CD4-positive, alpha-beta T cell treated with Interleukin-12 subunit alpha and Interleukin-12 subunit beta, for 1 hour (primary cell): Measurements from ENCODE around the gene PIP5K1B.

Source experiments
- DNase-seq: peaks from one replicate; pipeline ENCODE4 v3.0.0-alpha.2; 2020

Gene PIP5K1B

DNA sequence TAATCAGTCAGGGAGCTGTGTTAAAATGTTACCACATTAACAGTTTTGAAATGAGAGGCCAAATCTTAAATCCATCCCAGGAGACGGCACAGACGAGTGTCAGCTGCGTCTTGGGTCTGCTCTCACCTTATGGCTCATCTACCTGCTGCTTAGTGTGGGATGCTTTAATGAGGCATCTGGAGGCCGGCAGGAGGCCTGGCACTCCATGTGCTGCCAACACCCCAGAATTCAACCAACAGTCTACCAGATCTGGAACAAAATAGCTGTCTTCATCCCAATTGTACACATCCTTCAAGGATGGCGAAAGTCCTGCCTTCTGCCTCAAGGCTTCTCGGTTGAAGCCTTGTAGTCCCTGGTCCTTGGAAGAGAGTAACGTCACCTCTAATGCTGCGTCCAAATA, 296.9 kb downstream of the PIP5K1B start:
- no peak for DNase-seq

- DNase-seq = no peak
Observed at GRCh38 chr9:69003051-69003450, 298.0 kb downstream of the PIP5K1B start.

DNA sequence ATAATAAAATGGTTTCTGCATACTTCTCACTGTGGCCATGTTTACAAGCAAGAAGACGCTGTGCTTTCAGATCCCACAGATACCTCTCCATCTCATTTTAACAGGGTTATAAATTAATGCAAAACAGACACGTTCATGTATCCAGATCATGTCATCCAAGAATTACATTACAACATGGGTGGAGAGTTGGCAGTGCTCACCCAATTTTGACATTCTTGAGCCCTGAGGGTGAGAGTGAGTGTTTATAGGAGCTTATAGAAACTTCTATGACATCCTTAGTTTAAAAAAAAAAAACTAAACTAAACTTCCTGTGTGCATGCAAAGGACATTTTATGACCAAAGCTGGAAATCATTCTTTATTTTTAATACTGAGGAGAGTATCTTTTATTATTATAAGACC, 299.8 kb downstream of the PIP5K1B start:
- DNase-seq = no peak

DNA sequence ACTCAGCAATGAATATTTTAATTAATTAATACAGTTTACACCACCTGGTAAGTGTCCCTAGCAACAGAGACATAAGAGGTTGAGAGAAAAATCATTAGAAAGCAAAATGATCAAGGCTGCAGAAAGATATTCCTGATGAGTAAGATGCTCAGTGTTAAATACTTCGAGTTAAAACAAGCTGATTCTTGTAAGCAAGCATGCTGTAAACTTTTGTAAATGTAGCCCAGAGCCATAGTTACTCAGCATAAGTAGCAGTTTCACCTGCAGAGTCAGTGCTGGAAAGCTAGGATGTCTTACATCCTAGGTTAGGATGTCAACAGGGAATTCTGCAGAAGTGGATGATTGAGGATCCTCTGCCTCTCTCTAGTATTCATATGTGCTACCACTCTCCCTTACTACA, 304.7 kb downstream of the PIP5K1B start:
- DNase-seq = no peak

- no peak for DNase-seq
Observed at GRCh38 chr9:69012696-69013381, 307.8 kb downstream of the PIP5K1B start.

- no peak for DNase-seq
Observed at GRCh38 chr9:69013382-69013727, 308.3 kb downstream of the PIP5K1B start.

DNA sequence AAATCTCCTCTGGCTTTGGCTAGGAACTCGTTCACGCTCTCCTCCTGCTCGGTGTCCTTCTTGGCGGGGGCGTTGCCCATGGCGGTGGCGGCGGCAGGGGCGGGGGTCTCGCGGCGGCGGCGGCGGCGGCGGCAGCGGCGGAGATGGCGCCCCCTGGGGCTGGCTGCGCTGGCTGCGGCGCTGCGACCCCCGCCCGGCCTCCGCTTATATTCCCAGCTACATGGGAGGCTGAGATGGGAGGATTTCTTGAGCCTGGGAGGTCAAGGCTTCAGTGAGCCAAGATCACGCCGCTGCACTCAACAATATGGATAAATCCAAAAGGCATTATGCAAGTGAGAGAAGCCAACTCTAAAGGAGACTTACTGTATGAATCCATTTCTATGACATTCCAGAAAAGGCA, 309.0 kb downstream of the PIP5K1B start, which contains the start of gene PRKACG:
TSS of gene PRKACG (minus strand) at position 101 of the 400 bp plus-strand sequence. CDS start at position 80, 21 bp downstream.
- DNase-seq = no peak

GRCh38 chr9:69016191-69017096, 311.4 kb downstream of the PIP5K1B start:
- no peak for DNase-seq

GRCh38 chr9:69018737-69019136, 313.7 kb downstream of the PIP5K1B start:
- no peak for DNase-seq

DNA sequence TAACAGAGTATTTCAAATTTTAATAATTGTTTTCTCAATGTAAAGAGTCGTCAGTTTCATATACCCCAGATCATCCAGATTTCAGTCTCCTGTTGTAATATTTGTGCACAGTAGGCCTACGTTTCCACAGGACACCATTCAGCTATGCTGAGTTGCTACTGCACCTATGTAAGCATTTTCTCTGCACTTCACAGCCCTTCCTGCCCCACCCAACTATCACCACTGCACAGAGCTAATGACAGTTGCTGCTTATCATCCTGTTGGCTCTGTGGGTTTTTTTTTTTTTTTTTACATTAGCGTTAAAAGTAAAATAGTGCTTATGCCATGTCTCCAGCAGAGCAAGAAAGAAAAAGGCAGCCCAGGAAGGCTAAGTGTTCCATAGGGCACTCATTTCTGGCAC, 314.8 kb downstream of the PIP5K1B start:
- DNase-seq = peak; percentile 57

DNA sequence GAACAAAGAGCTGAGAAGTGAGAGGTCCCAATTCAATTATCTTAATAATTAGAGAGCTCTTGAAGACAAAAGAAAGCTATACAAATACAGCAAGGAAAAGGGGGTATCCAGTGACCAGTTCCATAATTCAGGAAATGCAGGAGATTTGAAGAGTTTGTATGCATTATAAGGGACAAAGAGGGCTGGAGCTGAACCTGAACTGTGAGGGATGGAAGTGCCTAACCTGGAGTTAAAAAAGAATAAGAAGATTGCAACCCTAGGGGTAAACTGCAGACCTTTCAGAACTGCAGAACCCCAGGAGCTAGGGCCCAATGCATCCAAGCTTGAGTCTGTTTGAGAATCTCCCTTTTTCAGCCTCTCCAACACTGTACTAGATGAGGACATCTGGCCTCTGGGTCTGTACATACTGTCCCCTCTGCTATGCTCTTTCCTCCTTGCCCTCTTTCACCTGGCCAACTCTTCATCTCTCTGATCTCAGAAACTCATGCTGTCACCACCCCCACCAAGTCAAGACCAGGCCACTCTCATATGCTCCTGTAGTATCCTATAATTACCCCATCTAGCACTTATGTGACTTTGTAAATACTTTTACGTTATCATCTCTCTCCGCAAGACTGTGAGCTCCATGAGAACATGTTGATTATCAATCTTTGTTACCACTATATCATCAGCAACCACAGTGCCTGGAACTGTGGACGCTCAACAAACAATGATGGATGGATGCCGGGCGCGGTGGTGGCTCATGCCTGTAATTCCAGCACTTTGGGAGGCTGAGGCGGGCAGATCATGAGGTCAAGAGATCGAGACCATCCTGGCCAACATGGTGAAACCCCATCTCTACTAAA, 315.5 kb downstream of the PIP5K1B start:
- no peak for DNase-seq

GRCh38 chr9:69023650-69024049, 318.6 kb downstream of the PIP5K1B start:
- DNase-seq = no peak

DNA sequence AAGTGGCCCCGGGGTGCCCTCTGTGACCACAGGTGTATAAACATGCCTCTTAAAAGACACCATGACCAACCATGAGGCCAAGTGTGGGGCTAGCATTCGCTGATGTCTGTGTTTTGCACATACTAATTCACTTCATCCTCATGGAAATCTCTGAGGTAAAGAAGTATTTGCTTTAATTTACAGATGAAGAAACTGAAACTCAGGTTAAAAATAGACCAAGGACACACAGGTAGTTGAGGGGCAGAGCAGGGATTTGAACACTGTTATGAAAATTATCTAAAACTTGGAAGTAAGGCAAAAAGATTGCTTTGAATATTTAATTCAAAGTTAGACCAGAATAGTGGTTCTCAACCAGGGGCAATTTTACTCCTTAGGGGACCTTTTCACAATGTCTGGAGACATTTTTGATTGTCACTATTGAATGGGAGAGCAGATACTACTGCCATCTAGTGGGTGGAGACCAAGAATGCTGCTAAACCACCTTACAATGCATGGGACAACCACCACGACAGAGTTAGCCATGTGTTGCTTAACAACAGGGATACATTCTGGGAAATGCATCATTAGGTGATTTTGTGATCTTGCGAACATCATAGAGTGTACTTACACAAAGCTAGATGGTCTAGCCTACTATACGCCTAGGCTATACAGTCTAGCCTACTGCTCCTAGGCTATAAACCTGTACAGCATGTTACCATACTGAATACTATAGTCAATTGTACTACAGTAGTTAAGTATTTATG, 322.5 kb downstream of the PIP5K1B start:
- peak; percentile 65 for DNase-seq

GRCh38 chr9:69028754-69029153, 323.7 kb downstream of the PIP5K1B start:
- peak; percentile 51 for DNase-seq

- DNase-seq = no peak
Observed at GRCh38 chr9:69029535-69029934, 324.5 kb downstream of the PIP5K1B start.

DNA sequence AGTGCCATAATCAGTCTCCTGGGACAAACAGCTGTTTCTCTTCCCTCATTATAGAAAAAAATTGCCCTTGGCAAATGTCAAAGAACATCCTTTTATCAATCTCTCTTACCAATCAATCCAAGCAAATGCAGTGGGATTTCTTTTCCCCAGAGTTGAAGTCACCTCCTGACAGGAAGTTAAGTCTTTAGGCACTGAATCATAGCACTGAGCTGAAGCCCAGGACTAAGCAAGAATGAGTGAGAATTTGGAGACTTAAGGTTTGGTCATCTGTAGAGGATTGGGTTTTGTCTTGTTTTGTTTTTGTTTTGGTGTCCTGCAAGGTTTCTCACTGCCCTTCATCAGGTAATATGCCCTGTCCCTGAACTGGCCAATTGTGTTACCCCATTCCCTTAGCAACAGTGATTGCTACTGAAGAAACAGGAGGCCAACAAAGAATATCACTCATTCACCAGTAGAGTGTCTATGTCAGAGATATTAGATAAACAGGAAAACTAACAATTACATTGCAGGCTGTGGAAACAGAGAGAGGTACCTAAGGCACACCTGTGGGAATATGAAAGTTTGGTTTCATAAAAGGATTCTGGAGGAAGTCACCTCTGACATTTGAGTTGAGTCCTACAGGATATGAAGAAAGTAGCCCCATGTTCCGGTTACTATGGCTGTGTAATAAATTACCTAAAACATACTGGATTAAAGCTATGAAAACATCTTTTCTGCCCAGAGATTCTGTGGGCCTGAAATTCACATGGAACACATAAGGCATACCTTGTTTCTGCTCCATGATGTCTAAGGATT, 326.0 kb downstream of the PIP5K1B start:
- DNase-seq = no peak

DNA sequence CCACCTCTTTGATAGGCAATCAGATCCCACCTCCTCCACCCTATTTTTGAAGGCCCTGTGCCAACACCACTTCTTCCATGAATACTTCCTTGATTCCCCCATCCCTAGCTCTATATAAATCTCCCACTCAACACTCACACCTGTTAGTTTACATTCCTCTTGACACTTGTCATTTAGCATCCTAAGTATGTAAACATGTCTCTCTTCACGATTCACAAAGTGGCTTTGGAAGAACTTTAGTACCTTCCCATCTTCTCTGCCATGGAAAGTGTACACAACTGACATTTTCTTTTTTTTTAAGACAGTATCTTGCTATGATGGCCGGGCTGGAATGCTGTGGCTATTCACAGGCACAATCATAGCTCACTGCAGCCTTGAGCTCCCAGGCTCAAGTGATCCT, 329.0 kb downstream of the PIP5K1B start:
- DNase-seq = no peak

- peak; percentile 83 for DNase-seq
Observed at GRCh38 chr9:69035438-69036308, 330.6 kb downstream of the PIP5K1B start, which contains the start of gene FXN. TSS of gene FXN (plus strand) at chr9:69035752. CDS start at chr9:69035783, 31 bp downstream.

DNA sequence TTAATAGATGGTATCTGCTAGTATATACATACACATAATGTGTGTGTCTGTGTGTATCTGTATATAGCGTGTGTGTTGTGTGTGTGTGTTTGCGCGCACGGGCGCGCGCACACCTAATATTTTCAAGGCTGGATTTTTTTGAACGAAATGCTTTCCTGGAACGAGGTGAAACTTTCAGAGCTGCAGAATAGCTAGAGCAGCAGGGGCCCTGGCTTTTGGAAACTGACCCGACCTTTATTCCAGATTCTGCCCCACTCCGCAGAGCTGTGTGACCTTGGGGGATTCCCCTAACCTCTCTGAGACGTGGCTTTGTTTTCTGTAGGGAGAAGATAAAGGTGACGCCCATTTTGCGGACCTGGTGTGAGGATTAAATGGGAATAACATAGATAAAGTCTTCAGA, 331.3 kb downstream of the PIP5K1B start:
- peak; percentile 39 for DNase-seq

DNA sequence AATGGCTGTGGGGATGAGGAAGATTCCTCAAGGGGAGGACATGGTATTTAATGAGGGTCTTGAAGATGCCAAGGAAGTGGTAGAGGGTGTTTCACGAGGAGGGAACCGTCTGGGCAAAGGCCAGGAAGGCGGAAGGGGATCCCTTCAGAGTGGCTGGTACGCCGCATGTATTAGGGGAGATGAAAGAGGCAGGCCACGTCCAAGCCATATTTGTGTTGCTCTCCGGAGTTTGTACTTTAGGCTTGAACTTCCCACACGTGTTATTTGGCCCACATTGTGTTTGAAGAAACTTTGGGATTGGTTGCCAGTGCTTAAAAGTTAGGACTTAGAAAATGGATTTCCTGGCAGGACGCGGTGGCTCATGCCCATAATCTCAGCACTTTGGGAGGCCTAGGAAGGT, 331.8 kb downstream of the PIP5K1B start:
- DNase-seq = no peak

DNA sequence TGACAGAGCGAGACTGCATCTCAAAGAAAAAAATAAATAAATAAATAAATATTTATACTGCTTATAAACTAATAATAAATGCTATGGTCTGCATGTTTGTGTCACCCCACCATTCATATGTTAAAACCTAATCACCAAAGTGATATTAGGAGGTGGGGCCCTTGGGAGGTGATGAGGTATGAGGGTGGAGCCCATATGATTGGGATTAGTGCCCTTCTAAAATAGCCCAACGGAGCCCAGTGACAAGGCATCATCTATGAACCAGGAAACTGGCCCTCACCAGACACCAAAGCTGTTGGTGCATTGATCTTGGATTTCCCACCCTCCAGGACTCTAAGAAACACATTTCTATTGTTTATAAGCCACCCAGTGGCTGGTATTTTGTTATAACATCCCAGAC, 335.6 kb downstream of the PIP5K1B start:
- DNase-seq = no peak
